GM19463 (cell line): ENCODE data around the gene ANKRD18B.
"Not testable (repeated sequence)": the region's sequence is repeated elsewhere in the genome, so short reads cannot be mapped to it uniquely, and the experiment has no call there.

Experiments
- ATAC-seq: cut with Tn5 transposase; IDR thresholded peaks from one replicate; pipeline ENCODE4 v1.9.1; 2021; ENCODE audit warnings: mild to moderate bottlenecking, moderate library complexity; ENCODE audit not compliant: unreplicated experiment

Gene ANKRD18B

DNA sequence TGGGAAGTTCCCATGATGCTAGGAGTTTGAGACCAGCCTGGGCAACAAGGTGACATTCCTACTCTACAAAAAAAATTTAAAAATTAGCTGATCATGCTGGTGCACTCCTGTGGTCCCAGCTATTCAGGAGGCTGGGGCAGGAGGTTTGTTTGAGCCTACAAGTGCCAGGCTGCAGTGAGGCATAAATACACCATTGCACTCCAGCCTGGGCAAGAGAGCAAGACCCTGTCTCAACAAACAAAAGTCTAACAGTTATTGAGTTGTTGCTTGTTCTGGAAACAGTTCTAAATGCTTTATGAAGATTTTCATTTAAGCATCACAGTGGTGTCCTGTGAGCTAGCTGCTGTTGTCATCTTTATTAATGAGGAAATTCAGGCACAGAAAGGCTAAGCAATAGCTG lies 4.0 kb downstream of the ANKRD18B start:
- ATAC-seq, result not testable (repeated sequence)

DNA sequence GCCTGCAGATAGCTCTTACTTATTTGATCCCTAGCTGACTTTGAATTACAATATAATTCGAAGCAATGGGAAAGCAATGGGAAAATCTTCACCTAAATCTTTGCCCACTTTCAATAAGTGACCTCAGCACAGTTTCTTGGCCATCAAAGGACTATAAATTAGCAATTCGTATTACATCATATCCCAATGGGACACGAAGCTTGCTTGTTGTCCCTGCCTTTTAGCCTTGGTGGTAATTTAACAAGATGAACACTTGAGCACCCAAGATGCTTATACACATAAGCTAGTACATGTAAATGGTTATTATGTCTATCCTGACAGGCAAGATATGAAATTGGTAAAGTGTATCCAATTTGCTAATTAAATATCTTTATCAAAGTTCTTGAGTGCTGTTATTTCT lies 9.9 kb downstream of the ANKRD18B start:
- ATAC-seq, result not testable (repeated sequence)

DNA sequence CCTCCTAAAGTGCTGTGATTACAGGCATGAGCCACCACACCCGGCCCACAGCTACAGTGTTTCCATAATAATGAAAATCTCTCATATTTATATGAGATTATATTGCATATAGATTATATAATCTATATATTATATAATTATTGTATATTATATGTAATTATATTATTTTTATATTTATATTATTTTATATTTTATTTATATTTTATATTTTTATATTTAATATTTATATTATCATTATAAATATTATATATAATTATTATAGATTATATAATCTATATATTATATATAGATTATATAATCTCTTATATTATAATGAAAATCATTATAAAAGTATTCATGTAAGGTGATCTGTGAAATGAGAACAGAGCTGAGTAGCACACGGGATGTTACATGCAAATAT lies 11.5 kb downstream of the ANKRD18B start:
- ATAC-seq, result no peak

GRCh38 chr9:33543463-33543862 lies 19.4 kb downstream of the ANKRD18B start:
- not testable (repeated sequence) for ATAC-seq

DNA sequence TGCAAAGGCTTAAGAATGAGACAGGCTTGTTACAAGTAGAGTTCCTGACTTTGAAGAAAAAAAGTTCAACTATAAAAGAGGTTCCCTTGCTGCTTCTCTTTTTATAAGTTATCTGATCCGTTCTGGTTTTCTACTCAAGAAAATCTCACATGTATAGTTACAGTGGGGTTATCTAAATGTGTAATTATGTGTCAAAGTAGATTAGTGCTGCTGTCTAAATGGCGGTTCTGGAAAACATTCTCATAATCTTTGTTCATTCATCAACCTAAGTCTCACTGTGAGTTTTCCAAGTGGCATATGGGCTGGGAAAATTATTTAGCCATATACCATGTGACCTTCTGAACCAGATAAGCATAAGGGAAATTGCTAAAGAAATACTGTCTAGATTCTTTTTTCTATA lies 21.7 kb downstream of the ANKRD18B start:
- not testable (repeated sequence) for ATAC-seq

DNA sequence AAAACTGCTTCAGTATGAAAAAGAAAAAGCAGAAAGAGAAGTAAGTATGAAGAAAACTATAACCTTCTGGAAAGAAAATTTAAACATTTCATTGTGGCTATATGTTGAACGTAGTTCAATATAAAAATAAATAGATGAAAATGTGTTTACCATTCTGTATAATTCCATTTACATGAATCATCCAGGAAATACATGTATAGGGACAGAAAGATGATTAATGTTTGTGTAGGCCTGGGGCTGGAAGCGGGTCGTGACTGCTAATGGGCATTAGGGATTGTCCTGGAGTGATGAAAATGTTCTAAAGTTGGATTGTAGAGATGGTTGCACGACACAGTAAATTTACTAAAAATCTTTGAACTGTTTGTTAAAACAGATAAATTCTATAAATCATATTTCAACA lies 24.8 kb downstream of the ANKRD18B start:
- ATAC-seq, result not testable (repeated sequence)

DNA sequence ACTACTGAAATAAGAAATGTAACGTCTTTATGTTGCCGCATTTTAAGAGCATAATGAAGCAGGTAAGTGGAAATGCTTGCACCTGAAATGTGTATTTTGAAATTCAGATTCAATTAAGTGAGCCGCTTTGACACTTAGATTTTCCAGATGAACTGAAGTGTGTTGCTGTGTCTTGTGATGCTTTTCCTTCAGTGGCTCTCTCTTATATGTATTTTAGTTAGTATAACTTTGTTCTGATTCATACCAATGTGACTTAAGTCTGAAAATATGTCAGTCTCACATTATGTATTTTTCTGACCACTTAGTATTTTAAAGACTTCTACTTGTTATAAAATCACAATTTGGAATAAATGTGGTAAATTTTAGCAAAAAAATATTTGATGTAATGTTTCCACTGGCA lies 25.4 kb downstream of the ANKRD18B start:
- ATAC-seq, result not testable (repeated sequence)

- not testable (repeated sequence) for ATAC-seq
Observed at GRCh38 chr9:33551183-33551582, 27.1 kb downstream of the ANKRD18B start.

- not testable (repeated sequence) for ATAC-seq
Observed at GRCh38 chr9:33552315-33552725, 28.3 kb downstream of the ANKRD18B start.

- not testable (repeated sequence) for ATAC-seq
Observed at GRCh38 chr9:33560217-33560616, 36.2 kb downstream of the ANKRD18B start.

DNA sequence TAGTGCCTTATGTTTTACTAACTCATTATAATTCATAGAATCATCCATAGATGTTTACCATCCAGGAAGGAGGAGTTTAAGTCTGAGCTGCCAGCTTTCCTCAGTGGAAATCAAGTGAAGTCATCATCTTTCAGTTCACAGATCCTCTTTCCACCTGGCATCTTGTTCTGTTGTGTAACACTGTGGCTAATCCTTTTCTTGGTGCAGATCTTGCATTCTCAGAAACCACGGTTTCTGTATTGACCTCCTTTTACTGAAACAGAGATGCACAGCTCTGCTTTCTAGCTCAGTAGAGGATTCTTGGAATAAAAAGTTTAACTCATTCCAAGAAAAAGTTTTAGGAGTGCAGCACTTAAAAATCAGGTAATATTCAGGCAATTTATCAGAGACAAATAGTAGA lies 38.1 kb downstream of the ANKRD18B start:
- not testable (repeated sequence) for ATAC-seq

- ATAC-seq, result not testable (repeated sequence)
Observed at GRCh38 chr9:33567776-33568175, 43.7 kb downstream of the ANKRD18B start.

GRCh38 chr9:33577786-33578185 lies 53.7 kb downstream of the ANKRD18B start:
- ATAC-seq, result not testable (repeated sequence)

DNA sequence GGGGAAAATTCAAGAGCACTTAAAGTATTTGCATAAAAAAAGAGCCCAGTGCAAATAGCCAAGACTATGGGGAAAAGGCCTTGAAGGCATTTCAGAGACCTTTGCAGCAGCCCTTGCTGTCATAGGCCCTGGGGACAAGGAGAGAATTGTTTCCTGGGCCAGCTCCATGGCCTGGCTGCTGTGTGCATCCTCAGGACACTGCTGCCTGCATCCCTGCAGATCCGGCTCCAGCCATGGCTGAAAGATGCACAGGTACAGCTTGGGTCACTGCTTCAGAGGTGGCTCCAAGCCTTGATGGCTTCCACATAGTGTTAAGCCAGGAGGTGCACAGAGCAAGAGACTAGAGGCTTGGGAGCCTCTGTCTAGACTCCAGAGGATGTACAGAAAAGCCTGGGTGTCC lies 55.9 kb downstream of the ANKRD18B start:
- ATAC-seq, result not testable (repeated sequence)

DNA sequence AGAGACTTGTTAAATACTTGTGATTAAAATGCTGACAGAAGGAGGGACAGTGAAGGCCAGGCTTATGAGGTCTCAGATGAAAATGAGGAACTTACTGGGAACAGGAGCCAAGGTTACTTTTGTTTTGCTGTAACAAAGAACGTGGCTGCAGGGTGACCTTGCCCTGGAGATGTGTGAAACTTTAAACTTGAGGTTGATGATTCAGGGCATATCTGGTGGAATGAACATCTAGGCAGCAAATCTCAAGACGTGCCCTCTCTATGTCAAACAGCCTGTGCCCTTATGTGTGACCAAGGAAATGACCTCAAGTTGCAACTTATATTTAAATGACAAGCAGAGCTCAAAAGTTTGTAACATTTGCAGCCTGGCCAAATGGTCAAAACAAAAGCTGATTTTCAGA lies 58.6 kb downstream of the ANKRD18B start:
- not testable (repeated sequence) for ATAC-seq

DNA sequence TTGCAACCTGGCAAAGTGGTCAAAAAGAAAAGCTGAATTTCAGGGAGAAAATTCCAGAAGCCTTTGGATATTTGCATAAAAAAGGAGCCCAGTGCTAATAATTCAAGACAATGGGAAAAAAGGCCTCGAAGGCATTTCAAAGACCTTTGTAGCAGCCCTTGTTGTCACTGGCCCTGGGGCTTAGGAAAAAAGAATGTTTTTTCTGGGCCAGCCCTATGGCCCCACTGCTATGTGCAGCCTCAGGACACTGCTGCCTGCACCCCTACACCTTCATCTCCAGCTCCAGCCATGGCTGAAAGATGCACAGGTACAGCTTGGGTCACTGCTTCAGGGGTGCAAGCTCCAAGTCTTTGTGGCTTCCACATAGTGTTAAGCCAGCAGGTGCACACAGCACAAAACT lies 62.1 kb downstream of the ANKRD18B start:
- ATAC-seq, result not testable (repeated sequence)

DNA sequence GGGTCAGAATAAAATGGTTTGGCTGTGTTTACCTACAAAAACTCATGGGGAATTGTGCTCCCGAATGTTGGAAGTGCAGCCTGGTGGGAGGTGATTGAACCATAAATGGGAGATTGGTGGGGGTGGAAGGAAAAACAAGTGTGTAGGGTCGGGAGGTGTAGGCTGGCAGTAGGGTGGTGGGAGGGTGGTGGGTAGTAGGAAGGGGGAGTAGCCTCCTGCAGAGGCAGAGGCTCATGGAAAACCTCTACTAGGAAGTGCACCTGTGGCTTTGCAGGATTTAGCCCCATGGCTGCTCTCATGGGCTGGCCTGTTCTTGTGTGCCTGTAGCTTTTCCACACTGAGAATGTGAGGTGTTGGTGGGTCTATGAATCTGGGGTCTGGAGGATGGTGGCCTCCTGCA lies 63.7 kb downstream of the ANKRD18B start:
- not testable (repeated sequence) for ATAC-seq

DNA sequence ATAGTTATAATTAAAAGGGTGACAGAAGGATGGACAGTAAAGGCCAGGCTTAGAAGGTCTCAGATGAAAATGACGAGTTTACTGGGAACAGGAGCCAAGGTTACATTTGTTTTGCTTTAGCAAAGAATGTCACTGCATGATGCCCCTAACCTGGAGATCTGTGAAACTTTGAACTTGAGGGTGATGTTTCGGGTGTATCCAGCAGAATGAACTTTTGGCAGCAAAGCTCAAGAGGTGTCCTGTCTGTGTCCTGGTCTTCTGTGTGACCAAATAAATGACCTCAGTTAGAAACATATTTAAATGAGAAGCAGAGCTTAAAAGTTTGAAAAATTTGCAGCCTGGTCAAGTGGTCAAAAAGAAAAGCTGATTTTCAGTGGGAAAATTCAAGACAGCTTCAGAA lies 64.8 kb downstream of the ANKRD18B start:
- not testable (repeated sequence) for ATAC-seq

GRCh38 chr9:33590857-33591256 lies 66.8 kb downstream of the ANKRD18B start:
- not testable (repeated sequence) for ATAC-seq

GRCh38 chr9:33596974-33597373 lies 72.9 kb downstream of the ANKRD18B start:
- ATAC-seq, result not testable (repeated sequence)

GRCh38 chr9:33597386-33597785 lies 73.3 kb downstream of the ANKRD18B start:
- not testable (repeated sequence) for ATAC-seq

- not testable (repeated sequence) for ATAC-seq
Observed at GRCh38 chr9:33598796-33599379, 74.8 kb downstream of the ANKRD18B start.

DNA sequence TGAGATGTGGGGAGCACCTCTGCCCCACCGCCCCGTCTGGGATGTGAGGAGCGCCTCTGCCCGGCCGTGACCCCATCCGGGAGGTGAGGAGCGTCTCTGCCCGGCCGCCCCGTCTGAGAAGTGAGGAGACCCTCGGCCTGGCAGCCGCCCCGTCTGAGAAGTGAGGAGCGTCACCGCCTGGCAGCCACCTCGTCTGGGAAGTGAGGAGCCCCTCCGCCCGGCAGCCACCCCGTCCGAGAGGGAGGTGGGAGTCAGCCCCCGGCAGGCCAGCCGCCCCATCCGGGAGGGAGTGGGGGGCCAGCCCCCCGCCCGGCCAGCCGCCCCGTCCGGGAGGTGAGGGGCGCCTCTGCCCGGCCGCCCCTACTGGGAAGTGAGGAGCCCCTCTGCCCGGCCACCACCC lies 76.9 kb downstream of the ANKRD18B start:
- not testable (repeated sequence) for ATAC-seq
